K562 (cell line): ENCODE data around the gene SDCCAG8. TPM values are rescaled to one million over a fixed set of nuclear protein-coding genes. Genes with fewer than 3 reads are reported as not detected.

Source experiments
- ATAC-seq: fragments of 200-7000 bp; cut with Tn5 transposase; 3 replicates; pipeline ENCODE4 v1.9.1; 2020; ENCODE audit warnings: moderate library complexity
- BruUV-seq: library from RNA; stranded (reverse); fragments of 400-500 nt; replicated peaks from 2 replicates; lab custom pipeline; 2021; lab: Mats Ljungman, UMichigan
- CTCF ChIA-PET: fragments of 300-600 bp; formaldehyde crosslinking; extraction: SDS; loops from one replicate; lab custom pipeline; 2021; ENCODE audit warnings: low intra/inter-chr PET ratio; lab: Yijun Ruan, JAX
- POLR2A ChIA-PET: fragments of 300-600, 350-650 bp; sonication (Branson Sonifier 250); formaldehyde crosslinking; extraction: SDS; loops from one replicate; lab custom pipeline; 2021; ENCODE audit warnings: antibody characterized with exemption, inconsistent platforms; lab: Yijun Ruan, JAX
- DNase-seq, 4 experiments: peaks; one replicate each; pipeline versions ENCODE4 v3.0.0 to v3.0.0-alpha.2; 2011 to 2018; ENCODE audit warnings: low spot score in 3 of 4, mixed read lengths in 3 of 4; ENCODE audit errors: extremely low read depth in 1 of 4
- FAIRE-seq: peaks from 2 replicates; lab custom pipeline; 2011; peaks lifted over from hg19 to GRCh38; lab: Jason Lieb, UNC
- H2AFZ ChIP-seq: 2 replicates; pipeline ENCODE4 v1.6.0; 2011; ENCODE audit warnings: low read depth, low read length, control low read depth, inconsistent platforms
- H3K27ac ChIP-seq: fragments of 200-600 bp; 3 replicates; pipeline ENCODE4 v1.8.0; 2011; ENCODE audit warnings: low read depth, mild to moderate bottlenecking, control low read depth, inconsistent platforms, low read length, moderate library complexity, mixed read lengths; ENCODE audit errors: extremely low read depth
- H3K27me3 ChIP-seq, 2 experiments: fragments of 300-600 bp in 1 of 2; 2 replicates in 1 of 2; 3 replicates in 1 of 2; pipeline versions ENCODE4 v1.6.0 to v1.8.0; 2011; ENCODE audit warnings: inconsistent platforms in 2 of 2, low read length in 2 of 2, mild to moderate bottlenecking in 1 of 2, mixed read lengths in 1 of 2, moderate library complexity in 1 of 2; ENCODE audit not compliant: control insufficient read depth in 2 of 2, insufficient read depth in 2 of 2
- H3K36me3 ChIP-seq: fragments of 300-600 bp; 3 replicates; pipeline ENCODE4 v1.8.0; 2011; ENCODE audit warnings: mild to moderate bottlenecking, low read length, inconsistent platforms; ENCODE audit not compliant: control insufficient read depth, insufficient read depth
- H3K4me1 ChIP-seq, 2 experiments: fragments of 200-600 bp in 1 of 2; replicated peaks in 1 of 2; 2 replicates in 1 of 2; 3 replicates in 1 of 2; pipeline versions ENCODE4 v1.5.1 to v1.8.0; 2011; ENCODE audit warnings: inconsistent platforms in 2 of 2, low read length in 2 of 2, mild to moderate bottlenecking in 1 of 2, mixed read lengths in 1 of 2, moderate library complexity in 1 of 2; ENCODE audit not compliant: control insufficient read depth in 2 of 2, insufficient read depth in 2 of 2
- H3K4me2 ChIP-seq: 2 replicates; pipeline ENCODE4 v1.6.1; 2011; ENCODE audit warnings: low read length, control low read depth, inconsistent platforms, mixed read lengths; ENCODE audit not compliant: insufficient read depth
- H3K4me3 ChIP-seq: fragments of 200-600 bp; sonication (generic), shearing (Covaris generic); 2 replicates; pipeline ENCODE4 v1.5.1; 2016; ENCODE audit warnings: control low read depth, inconsistent platforms
- H3K79me2 ChIP-seq: fragments of 200-600 bp; 3 replicates; pipeline ENCODE4 v1.8.0; 2011; ENCODE audit warnings: low read length, inconsistent platforms; ENCODE audit not compliant: control insufficient read depth, insufficient read depth
- H3K9ac ChIP-seq, 2 experiments: 2 replicates each; pipeline versions ENCODE4 v1.6.0 to v1.6.1; 2011; ENCODE audit warnings: low read depth in 2 of 2, low read length in 2 of 2, control low read depth in 1 of 2, inconsistent platforms in 1 of 2, mild to moderate bottlenecking in 1 of 2, mixed read lengths in 1 of 2; ENCODE audit not compliant: insufficient read depth in 1 of 2
- H3K9me1 ChIP-seq: one replicate; pipeline ENCODE4 v1.6.0; 2011; ENCODE audit warnings: inconsistent platforms, mild to moderate bottlenecking, low read length, moderate library complexity; ENCODE audit not compliant: control insufficient read depth, insufficient read depth
- H3K9me3 ChIP-seq: replicated peaks from 2 replicates; pipeline ENCODE4 v1.5.1; 2011; ENCODE audit warnings: low read depth, low read length, inconsistent platforms; ENCODE audit not compliant: control insufficient read depth, insufficient read depth
- H4K20me1 ChIP-seq: replicated peaks from 2 replicates; pipeline ENCODE4 v1.6.1; 2011; ENCODE audit warnings: low read length, inconsistent platforms, mixed read lengths; ENCODE audit not compliant: control insufficient read depth, insufficient read depth
- ARHGAP35 ChIP-seq: fragments of 450-650 bp; IDR thresholded peaks from 2 replicates; pipeline ENCODE4 v1.6.1; 2018; ENCODE audit not compliant: partially characterized antibody
- BRD9 ChIP-seq: fragments of 450-650 bp; IDR thresholded peaks from 2 replicates; pipeline ENCODE4 v1.6.1; 2018; ENCODE audit warnings: low read depth; ENCODE audit not compliant: partially characterized antibody
- C11orf30 ChIP-seq: fragments of 450-650 bp; IDR thresholded peaks from 2 replicates; pipeline ENCODE4 v1.6.1; 2016; ENCODE audit warnings: low read depth, mild to moderate bottlenecking
- FOSL1 ChIP-seq: fragments of 200-800 bp; sonication (Bioruptor generic); conservative IDR thresholded peaks from 2 replicates; pipeline ENCODE4 v1.6.1; 2016; ENCODE audit warnings: missing genetic modification characterization, missing compliant biosample characterization
- MAFF ChIP-seq: IDR thresholded peaks from 2 replicates; pipeline ENCODE4 v1.6.1; 2012; ENCODE audit warnings: low read length, improper control_type of control experiment
- MAFG ChIP-seq: fragments of 450-650 bp; conservative IDR thresholded peaks from 2 replicates; pipeline ENCODE4 v1.6.1; 2016; ENCODE audit warnings: missing genetic modification characterization, missing compliant biosample characterization
- MAFK ChIP-seq: IDR thresholded peaks from 2 replicates; pipeline ENCODE4 v1.6.1; 2011; ENCODE audit warnings: low read length, improper control_type of control experiment
- NCOA4 ChIP-seq: fragments of 450-650 bp; IDR thresholded peaks from 2 replicates; pipeline ENCODE4 v1.6.1; 2018; ENCODE audit warnings: mild to moderate bottlenecking; ENCODE audit not compliant: partially characterized antibody
- ZNF316 ChIP-seq: fragments of 450-650 bp; IDR thresholded peaks from 2 replicates; pipeline ENCODE4 v1.6.1; 2016
- WGBS: fragments of 100-300 bp; shearing (Covaris generic); methylation state at CpG from one replicate; pipeline ENCODE4 v1.1.6; 2016; ENCODE audit warnings: low coverage, mixed read lengths; ENCODE audit not compliant: insufficient coverage; ENCODE audit errors: missing lambda C conversion rate; 5-methylcytosine and 5-hydroxymethylcytosine counted together
- in situ Hi-C: fragments of 300-500 bp; cut with MboI; formaldehyde crosslinking; loops from 4 replicates; pipeline ENCODE4 v1.15.0; 2018; ENCODE audit warnings: inconsistent platforms, mixed read lengths
- intact Hi-C: fragments of 100-400 bp; cut with micrococcal nuclease; formaldehyde crosslinking; loops from 2 replicates; pipeline ENCODE4 v1.14.2; 2022
- polyA plus RNA-seq, 8 experiments: library from polyadenylated mRNA; depleted of rRNA in 4 of 8; stranded (reverse) in 5 of 8; unstranded in 3 of 8; fragments of >200 nt; fragmentation: Nextera tagmentation in 2 of 8; fragmentation: Illumina TruSeq in 1 of 8; extraction: Ambion mirVana in 2 of 8; extraction: Trizol in 1 of 8; gene quantifications; 2 replicates each; pipeline versions ENCODE4 v1.2.1 to v1.2.3, GENCODE V29; 2011 to 2014; ENCODE audit warnings: inconsistent platforms in 1 of 8, missing spikeins in 1 of 8
- total RNA-seq, 7 experiments: library from RNA; depleted of rRNA in 6 of 7; stranded (reverse); fragments of >200 nt in 6 of 7; fragmentation: Illumina TruSeq in 2 of 7; extraction: Trizol in 2 of 7; gene quantifications; 2 replicates each; pipeline versions ENCODE4 v1.2.1 to v1.2.3, GENCODE V29; 2011 to 2021; ENCODE audit warnings: low replicate concordance in 1 of 7

The SDCCAG8 gene
- total and polyA plus RNA-seq, 9 of the 15 experiments (the other 6 are each of a cell fraction or from before 2014, with no cell fraction given) = 17.9 to 36.7 (median 25.4) TPM

- Histone ChIP-seq H3K4me2 (no peak overlapping the region), H3K4me1 (no peaks in the 10 kb centered on the region; a peak in 1 of 5 replicates), H3K36me3 (peaks cover 14% of the 10 kb centered on the region; the same call in 2 of the 3 replicates), H4K20me1 (no peaks in the 10 kb centered on the region), H3K27me3 (no peaks in the 10 kb centered on the region), H3K79me2 (no peaks in the 10 kb centered on the region), H3K9me3 (no peaks in the 10 kb centered on the region), H3K9me1 (no peaks in the 10 kb centered on the region), H3K27ac (no peak overlapping the region), H2AFZ (no peak overlapping the region), H3K9ac (no peak overlapping the region), H3K4me3 (no peak overlapping the region)
- TF ChIP-seq MAFG (tag) (peak; percentile 91), NCOA4 (no peak), C11orf30 (peak; percentile 90), MAFF (peak; percentile 97), FOSL1 (tag) (no peak), ZNF316 (peak; percentile 97), ARHGAP35 (no peak), MAFK (peak; percentile 98), BRD9 (no peak)
- intact Hi-C loops = no loop called here
- DNase-seq (no peak), FAIRE-seq (no peak), ATAC-seq (no peak)
- BruUV-seq = no TSS peak
- in situ Hi-C loops = no loop called here
- ChIA-PET POLR2A (no interaction called here), CTCF (no interaction called here)
- 96% methylated on average over 1 of the region's 1 CpG for WGBS
Measured at GRCh38 chr1:243311809-243312208, 56.0 kb downstream of the SDCCAG8 start.
